Stimulated activated CD8-positive, alpha-beta memory T cell treated with anti-CD3 and anti-CD28 coated beads, Interleukin-12 subunit alpha, Interleukin-12 subunit beta, amount 100 ng/mL, for 24 hours (primary cell): ENCODE measurements around the gene CADM3.

ENCODE experiments used
- DNase-seq: peaks from one replicate; pipeline ENCODE4 v3.0.0-alpha.2; 2020; ENCODE audit errors: extremely low read depth

The CADM3 gene

GRCh38 chr1:159207080-159207479, 35.7 kb downstream of the CADM3 start:
- DNase-seq, result no peak

- DNase-seq, result no peak
Observed at GRCh38 chr1:159207774-159208173, 36.4 kb downstream of the CADM3 start.

DNA sequence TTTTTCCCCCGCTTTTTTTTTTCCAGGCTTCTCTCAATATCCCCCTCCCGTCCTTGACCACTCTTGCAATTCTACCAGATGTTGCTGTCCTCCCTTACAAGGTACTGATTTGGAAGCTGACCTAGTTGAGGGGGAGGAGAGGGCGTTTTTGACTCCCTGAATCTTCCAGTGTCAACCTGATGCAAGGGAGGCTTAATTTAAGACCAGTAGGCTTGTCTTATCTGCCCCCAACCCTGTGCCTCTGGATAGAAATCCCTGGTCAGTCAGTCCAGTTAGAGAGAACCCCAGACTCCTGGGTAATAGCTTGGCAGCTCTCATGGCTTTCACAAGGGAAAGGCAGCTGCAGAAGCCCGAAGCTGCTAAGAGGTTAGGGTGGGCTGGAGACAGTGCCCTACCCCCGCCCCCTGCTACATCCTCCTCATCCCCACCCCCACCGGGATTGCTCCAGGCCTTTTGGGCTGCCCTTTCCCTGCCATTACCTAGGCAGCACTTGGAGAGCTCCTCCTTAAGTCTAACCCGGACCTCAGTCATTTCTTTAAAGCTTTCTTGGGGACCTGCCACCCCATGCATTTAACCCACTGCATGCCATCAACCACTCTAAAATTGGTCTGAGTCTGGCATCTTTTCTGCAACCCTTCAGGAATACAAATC, 36.9 kb downstream of the CADM3 start:
- DNase-seq, result no peak

- DNase-seq, result no peak
Observed at GRCh38 chr1:159209061-159209460, 37.6 kb downstream of the CADM3 start.

GRCh38 chr1:159211331-159212136, 40.1 kb downstream of the CADM3 start:
- DNase-seq, result no peak

GRCh38 chr1:159212596-159212995, 41.2 kb downstream of the CADM3 start:
- no peak for DNase-seq

DNA sequence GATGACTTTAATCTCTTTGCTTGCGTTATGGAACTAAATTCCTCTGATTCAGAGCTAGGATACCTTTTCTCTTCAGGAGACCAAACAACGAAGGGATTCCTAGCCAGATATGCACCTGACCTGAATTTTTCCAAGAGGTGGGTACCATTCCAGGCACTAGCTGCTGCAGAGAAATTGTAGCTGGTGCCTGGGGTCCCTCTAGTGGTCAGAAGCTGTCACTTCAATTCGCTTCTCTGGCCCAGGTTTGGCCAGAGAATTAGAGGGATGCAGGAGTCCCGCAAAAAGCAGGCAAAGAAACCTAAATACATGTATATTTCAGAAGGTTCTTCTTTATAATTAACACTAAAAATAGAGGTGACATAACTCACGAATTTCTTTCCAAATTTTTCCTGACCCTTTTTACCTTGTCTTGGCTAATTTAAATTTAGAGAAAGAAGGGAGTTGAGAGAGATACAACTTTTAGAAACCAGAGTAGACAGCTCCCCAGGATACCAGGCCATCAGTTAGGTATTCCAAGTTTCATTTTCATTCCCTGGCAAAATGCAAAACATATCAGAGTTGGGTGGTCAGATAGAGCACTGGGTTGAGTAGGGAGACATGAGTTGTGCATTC, 42.8 kb downstream of the CADM3 start:
- no peak for DNase-seq

- DNase-seq, result no peak
Observed at GRCh38 chr1:159218649-159219636, 47.5 kb downstream of the CADM3 start.

- no peak for DNase-seq
Observed at GRCh38 chr1:159222075-159222865, 50.9 kb downstream of the CADM3 start.

GRCh38 chr1:159223004-159223403, 51.6 kb downstream of the CADM3 start:
- DNase-seq, result no peak

DNA sequence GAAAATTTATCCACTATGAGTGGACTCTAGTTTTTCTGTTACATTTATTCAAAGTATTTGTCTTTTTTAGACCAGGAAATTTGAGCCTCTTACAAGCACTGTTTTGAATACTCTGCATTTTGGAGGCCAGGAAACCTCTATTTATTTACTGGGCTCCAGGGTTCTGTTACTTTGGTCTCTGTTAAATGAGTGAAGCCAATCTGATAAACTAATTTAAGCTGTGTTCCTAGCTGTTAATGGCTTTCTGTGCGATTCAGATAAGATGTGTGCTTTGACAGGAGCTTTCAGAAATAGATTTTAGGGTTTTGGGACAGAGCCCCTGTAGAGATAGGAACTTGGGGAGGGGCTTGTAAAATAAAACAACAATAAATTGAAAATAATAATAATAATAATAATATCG, 57.1 kb downstream of the CADM3 start:
- DNase-seq, result no peak

DNA sequence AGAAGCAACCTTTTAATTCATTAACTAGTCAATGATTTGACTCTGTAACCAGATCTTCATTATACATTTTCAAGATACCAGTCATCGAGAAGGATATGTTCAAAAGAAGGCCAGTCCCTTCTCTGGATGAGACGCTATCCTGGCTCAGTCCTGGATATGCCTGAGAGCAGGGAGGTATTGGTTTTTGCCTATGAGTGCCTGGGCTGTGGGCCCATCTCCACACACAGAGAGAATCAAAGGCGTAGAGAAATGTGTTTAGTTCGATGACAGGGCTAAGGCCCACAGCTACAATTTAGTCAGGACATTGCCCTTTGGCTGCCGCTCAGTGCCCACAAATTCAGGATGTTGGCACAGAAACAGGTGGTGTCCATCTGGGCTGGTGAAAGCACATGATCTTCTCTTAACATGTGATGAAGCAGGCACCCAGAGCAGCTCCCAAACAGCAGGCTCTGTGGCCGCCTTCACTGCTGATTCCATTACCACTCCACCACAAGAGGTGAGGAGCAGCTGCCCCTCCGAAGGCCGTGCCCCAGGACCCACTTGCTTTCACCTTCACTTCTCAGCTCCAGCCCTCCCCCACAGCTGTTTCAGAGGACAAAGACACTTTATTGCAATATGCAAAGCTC, 58.0 kb downstream of the CADM3 start:
- DNase-seq, result no peak

DNA sequence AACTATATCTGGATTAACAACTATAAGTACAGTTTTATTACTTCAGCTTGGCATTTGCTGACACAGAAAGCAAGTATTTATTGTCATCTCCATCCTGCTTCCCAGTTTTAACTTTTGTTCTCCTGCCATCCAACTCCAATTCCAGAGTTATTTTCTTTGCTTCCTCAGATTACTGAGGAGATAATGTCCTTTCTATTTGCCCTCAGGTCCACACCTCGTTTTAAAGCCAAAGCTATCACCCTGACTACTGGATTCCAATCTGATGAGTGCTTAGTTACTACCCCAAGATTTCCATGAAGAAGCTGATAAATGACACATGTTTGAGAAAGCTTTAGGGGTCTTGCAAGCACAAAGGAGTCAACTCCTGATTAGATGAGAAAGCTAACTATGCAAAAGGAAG, 58.5 kb downstream of the CADM3 start:
- no peak for DNase-seq

DNA sequence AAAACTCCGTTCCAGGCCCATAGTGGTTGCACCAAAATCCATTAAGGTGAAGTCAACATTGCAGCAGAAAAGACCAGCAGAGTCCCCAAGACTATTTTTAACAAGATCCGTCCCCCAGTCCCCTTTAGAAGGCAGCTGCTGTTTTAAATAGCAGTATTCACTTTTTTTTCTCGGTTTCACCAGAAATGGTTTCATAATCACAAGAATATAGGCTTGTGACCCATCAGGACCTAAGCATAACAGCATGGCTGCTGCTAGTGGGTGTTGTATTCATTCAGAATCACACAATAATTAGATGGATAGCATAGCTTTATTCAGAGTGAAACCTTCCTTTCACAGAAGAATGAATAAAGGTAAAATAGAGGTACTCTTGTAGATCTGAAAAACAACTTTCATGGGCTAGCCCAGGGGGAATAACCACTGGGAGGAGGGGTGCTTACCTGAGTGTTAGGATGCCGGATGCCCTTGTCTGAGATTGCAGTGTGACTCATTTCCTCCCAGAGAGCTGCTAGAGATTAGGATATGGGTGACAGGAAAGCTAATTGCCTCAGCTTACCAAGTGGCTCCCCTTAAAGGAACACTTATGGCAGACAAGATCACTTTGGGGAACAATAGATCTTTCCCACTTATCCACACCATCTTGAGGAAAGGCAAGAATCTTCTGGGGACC, 68.3 kb downstream of the CADM3 start:
- no peak for DNase-seq

- DNase-seq, result no peak
Observed at GRCh38 chr1:159247266-159247665, 75.9 kb downstream of the CADM3 start.

DNA sequence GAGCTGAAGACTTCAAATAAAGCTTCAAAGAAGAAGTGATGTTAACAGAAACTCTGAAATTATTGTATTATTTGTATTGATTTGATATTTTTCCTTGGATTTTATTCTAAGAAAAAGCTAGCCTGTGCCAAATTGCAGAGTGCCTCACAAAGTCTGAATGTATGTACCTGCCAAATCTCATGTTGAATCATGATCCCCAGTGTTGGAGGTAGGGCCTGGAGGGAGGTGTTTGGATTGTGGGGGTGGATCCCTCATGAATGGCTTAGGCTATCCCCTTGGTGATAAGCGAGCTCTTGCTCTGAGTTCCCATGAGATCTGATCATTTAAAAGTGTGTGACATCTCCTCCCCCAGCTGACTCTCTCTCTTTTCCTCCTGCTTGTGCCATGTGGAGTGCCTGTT, 76.9 kb downstream of the CADM3 start:
- no peak for DNase-seq

DNA sequence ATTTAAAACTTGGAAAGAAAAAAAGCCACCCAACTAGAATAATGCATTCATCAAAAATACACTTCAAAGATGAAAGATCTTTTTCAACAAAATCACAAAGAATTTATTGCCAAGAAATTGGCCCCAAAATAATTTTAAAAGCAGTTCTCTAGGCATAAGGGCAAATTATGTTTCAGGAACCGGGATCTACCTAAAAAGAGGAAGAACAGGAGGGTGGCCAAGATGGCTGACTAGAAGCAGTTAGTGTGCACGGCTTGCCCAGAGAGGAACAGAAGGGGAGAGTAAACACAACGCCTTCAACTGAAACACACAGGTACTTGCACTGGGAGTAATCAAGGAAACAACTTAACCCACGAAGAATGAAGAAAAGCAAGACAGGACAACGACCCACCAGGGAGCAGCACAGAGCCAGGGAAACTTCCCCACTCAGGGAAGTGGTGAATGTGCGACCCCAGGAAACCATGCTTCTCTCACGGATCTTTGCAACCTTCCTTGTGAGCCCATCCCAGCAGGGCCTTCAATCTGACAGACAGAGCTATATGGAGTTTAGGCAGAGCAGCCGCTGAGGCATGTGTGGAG, 79.3 kb downstream of the CADM3 start:
- DNase-seq, result no peak
